ENCODE results near the gene SLC16A12.

Gene SLC16A12

DNA sequence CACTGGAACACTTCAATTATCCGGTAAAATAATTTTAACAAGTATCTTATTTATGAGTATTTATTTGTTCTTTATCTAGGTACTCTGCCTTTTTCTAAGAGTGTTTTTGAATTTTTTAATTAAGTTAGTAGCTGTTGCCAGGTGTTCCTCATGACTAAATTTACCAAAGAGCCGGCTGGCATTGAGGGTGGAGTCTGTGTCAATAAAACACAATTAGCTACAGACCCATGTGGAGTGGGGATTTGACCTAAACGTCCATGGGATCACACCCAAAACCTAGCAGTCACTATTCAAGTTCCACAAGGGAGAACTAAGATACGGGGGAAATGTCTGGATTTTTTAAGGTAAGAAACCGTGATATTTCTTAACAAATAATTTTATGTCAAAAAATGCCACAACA, 9.8 kb downstream of the SLC16A12 start:
- H3K27ac ChIP-seq (ENCODE audit: low read depth, low read length), result no peak overlapping the region
- H3K4me1 ChIP-seq (ENCODE audit: control insufficient read depth, insufficient read depth, low read length), result no peaks in the 10 kb centered on the region
- no peak overlapping the region for H3K4me3 ChIP-seq (ENCODE audit: low read depth, low read length)
- H3K9me3 ChIP-seq (ENCODE audit: control insufficient read depth, insufficient read depth, low read depth, low read length), result no peaks in the 10 kb centered on the region
- no peaks in the 10 kb centered on the region for H3K36me3 ChIP-seq (ENCODE audit: control insufficient read depth, insufficient read depth, low read length)
- H3K27me3 ChIP-seq (ENCODE audit: control insufficient read depth, insufficient read depth, low read length), result no peaks in the 10 kb centered on the region
- H3K9ac ChIP-seq (ENCODE audit: low read length), result no peak overlapping the region

- H3K4me1 ChIP-seq (ENCODE audit: control insufficient read depth, insufficient read depth, low read length), result no peaks in the 10 kb centered on the region
- H3K27ac ChIP-seq (ENCODE audit: low read depth, low read length), result no peak overlapping the region
- no peak overlapping the region for H3K9ac ChIP-seq (ENCODE audit: low read length)
- H3K9me3 ChIP-seq (ENCODE audit: control insufficient read depth, insufficient read depth, low read depth, low read length), result no peaks in the 10 kb centered on the region
- H3K36me3 ChIP-seq (ENCODE audit: control insufficient read depth, insufficient read depth, low read length), result no peaks in the 10 kb centered on the region
- no peak overlapping the region for H3K4me3 ChIP-seq (ENCODE audit: low read depth, low read length)
- H3K27me3 ChIP-seq (ENCODE audit: control insufficient read depth, insufficient read depth, low read length), result no peaks in the 10 kb centered on the region
Measured at GRCh38 chr10:89524279-89524678, 11.1 kb downstream of the SLC16A12 start.

GRCh38 chr10:89523274-89523673, 12.1 kb downstream of the SLC16A12 start:
- no peaks in the 10 kb centered on the region for H3K27me3 ChIP-seq (ENCODE audit: control insufficient read depth, insufficient read depth, low read length)
- no peaks in the 10 kb centered on the region for H3K36me3 ChIP-seq (ENCODE audit: control insufficient read depth, insufficient read depth, low read length)
- H3K4me3 ChIP-seq (ENCODE audit: low read depth, low read length), result no peak overlapping the region
- no peak overlapping the region for H3K27ac ChIP-seq (ENCODE audit: low read depth, low read length)
- no peaks in the 10 kb centered on the region for H3K4me1 ChIP-seq (ENCODE audit: control insufficient read depth, insufficient read depth, low read length)
- no peak overlapping the region for H3K9ac ChIP-seq (ENCODE audit: low read length)
- H3K9me3 ChIP-seq (ENCODE audit: control insufficient read depth, insufficient read depth, low read depth, low read length), result no peaks in the 10 kb centered on the region

DNA sequence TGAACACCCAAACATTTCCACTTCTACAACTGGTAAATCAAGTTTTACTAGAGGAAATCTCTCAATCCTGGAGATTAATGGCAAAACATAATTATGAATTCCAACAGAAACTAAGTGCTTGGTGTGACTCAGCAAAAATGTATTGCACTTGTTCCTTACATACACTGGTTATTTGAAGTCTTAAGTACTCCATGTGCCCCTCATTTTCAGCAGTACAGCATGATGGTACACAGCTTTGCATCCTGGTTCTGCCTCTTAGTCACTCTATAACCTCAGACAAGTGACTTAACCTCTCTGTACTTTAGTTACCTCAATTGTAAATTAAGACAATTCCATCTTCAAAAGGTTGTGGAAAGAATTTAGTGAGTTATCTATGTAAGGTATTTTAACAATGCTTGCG, 12.9 kb downstream of the SLC16A12 start:
- Histone ChIP-seq H3K27me3 (ENCODE audit: control insufficient read depth, insufficient read depth, low read length) (no peaks in the 10 kb centered on the region), H3K36me3 (ENCODE audit: control insufficient read depth, insufficient read depth, low read length) (no peaks in the 10 kb centered on the region), H3K9me3 (ENCODE audit: control insufficient read depth, insufficient read depth, low read depth, low read length) (no peaks in the 10 kb centered on the region), H3K4me1 (ENCODE audit: control insufficient read depth, insufficient read depth, low read length) (no peaks in the 10 kb centered on the region), H3K27ac (ENCODE audit: low read depth, low read length) (no peak overlapping the region), H3K4me3 (ENCODE audit: low read depth, low read length) (no peak overlapping the region), H3K9ac (ENCODE audit: low read length) (no peak overlapping the region)

- H3K27ac ChIP-seq (ENCODE audit: low read depth, low read length), result no peak overlapping the region
- H3K9me3 ChIP-seq (ENCODE audit: control insufficient read depth, insufficient read depth, low read depth, low read length), result no peaks in the 10 kb centered on the region
- no peaks in the 10 kb centered on the region for H3K27me3 ChIP-seq (ENCODE audit: control insufficient read depth, insufficient read depth, low read length)
- H3K9ac ChIP-seq (ENCODE audit: low read length), result no peak overlapping the region
- H3K4me3 ChIP-seq (ENCODE audit: low read depth, low read length), result no peak overlapping the region
- peaks cover 1% of the 10 kb centered on the region; the same call in 1 of the 2 replicates for H3K4me1 ChIP-seq (ENCODE audit: control insufficient read depth, insufficient read depth, low read length)
- H3K36me3 ChIP-seq (ENCODE audit: control insufficient read depth, insufficient read depth, low read length), result no peaks in the 10 kb centered on the region
Measured at GRCh38 chr10:89521368-89521767, 14.0 kb downstream of the SLC16A12 start.

DNA sequence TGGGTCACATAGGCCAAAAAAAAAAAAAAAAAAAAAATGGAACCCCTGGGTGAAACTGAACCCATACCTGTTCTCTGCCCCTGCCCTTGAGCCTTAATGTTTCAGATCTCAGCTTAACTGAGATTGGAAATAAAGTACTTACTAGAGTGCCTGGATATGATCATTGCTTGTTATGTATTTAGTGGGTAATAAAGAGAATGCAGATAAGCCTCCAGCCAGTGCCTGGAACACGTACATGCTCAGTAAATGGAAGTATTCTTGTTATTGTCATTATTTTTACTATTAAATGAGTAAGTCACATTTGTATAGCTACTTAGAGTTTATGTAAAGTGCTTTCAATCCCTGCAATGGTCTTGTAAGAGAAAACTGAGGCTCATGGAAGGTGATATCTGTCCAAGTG, 14.7 kb downstream of the SLC16A12 start:
- no peaks in the 10 kb centered on the region for H3K27me3 ChIP-seq (ENCODE audit: control insufficient read depth, insufficient read depth, low read length)
- H3K4me3 ChIP-seq (ENCODE audit: low read depth, low read length), result no peak overlapping the region
- no peak overlapping the region for H3K9ac ChIP-seq (ENCODE audit: low read length)
- H3K27ac ChIP-seq (ENCODE audit: low read depth, low read length), result no peak overlapping the region
- peaks cover 8% of the 10 kb centered on the region for H3K4me1 ChIP-seq (ENCODE audit: control insufficient read depth, insufficient read depth, low read length)
- H3K36me3 ChIP-seq (ENCODE audit: control insufficient read depth, insufficient read depth, low read length), result no peaks in the 10 kb centered on the region
- H3K9me3 ChIP-seq (ENCODE audit: control insufficient read depth, insufficient read depth, low read depth, low read length), result no peaks in the 10 kb centered on the region

DNA sequence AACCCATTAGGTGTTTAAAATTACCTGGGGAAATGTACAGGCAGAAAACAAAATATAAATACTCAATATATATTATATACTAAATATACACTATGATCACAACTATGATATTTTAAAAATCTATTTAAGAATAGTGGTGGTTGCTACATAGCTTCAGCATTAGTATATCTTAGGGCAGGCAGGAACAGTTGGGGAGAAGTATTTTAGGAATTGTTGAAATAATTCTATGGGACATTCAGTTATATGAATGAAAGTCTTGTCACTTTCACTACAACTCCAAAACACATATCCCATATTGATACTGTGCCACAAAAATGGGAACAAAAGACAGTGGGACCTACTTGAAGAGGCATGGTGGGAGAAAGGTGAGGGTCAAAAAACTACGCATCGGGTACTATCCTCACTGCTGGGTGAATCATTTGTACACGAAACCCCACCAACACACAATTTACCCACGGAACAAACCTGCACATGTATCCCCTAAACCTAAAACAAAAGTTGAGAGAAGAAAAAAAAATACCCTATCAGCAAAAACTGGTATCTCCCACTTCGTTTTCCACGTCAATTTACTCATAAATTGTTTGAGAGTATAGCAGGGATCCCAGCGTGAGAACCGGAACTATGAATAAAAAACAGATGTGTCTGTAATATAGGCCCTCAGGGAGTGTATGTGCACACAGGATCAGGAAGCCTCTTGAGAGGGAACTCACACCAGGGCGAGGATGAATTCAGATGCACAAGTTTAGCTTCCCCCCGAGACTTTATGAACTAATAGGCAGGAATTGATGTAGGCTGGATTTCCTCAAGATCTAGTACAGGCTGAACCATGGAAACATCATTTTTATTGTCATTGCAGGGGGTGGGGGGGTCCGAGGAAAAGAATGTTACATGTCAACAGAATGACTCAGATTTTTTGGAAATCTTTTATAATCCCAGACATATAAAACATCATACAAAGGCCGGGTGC, 16.2 kb downstream of the SLC16A12 start:
- peaks cover 15% of the 10 kb centered on the region for H3K4me1 ChIP-seq (ENCODE audit: control insufficient read depth, insufficient read depth, low read length)
- no peak overlapping the region for H3K4me3 ChIP-seq (ENCODE audit: low read depth, low read length)
- no peak overlapping the region for H3K27ac ChIP-seq (ENCODE audit: low read depth, low read length)
- H3K27me3 ChIP-seq (ENCODE audit: control insufficient read depth, insufficient read depth, low read length), result no peaks in the 10 kb centered on the region
- H3K9ac ChIP-seq (ENCODE audit: low read length), result no peak overlapping the region
- H3K9me3 ChIP-seq (ENCODE audit: control insufficient read depth, insufficient read depth, low read depth, low read length), result no peaks in the 10 kb centered on the region
- no peaks in the 10 kb centered on the region for H3K36me3 ChIP-seq (ENCODE audit: control insufficient read depth, insufficient read depth, low read length)

DNA sequence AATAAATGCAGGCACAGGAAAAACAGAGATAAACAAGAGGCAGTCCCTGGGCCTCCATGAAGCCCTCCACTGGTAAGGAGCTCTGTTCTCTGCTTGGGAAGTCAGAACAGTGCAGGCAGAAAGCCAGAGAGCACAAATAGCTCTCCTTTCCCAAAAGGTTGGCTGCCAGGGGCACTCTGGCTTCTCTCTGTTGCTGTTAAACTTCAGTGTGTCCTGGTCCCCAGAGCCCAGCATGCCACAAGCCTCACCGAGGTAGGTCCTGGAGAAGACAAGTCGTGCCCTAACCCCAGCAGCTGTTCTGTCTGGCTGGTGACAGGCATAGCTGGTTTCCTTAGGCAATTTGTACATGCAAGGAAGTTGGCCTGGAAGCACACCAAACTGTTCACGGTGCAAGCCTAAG, 17.3 kb downstream of the SLC16A12 start:
- Histone ChIP-seq H3K27me3 (ENCODE audit: control insufficient read depth, insufficient read depth, low read length) (no peaks in the 10 kb centered on the region), H3K27ac (ENCODE audit: low read depth, low read length) (no peak overlapping the region), H3K4me1 (ENCODE audit: control insufficient read depth, insufficient read depth, low read length) (peaks cover 15% of the 10 kb centered on the region), H3K9ac (ENCODE audit: low read length) (no peak overlapping the region), H3K4me3 (ENCODE audit: low read depth, low read length) (no peak overlapping the region), H3K36me3 (ENCODE audit: control insufficient read depth, insufficient read depth, low read length) (no peaks in the 10 kb centered on the region), H3K9me3 (ENCODE audit: control insufficient read depth, insufficient read depth, low read depth, low read length) (no peaks in the 10 kb centered on the region)

- Histone ChIP-seq H3K27me3 (ENCODE audit: control insufficient read depth, insufficient read depth, low read length) (no peaks in the 10 kb centered on the region), H3K9me3 (ENCODE audit: control insufficient read depth, insufficient read depth, low read depth, low read length) (no peaks in the 10 kb centered on the region), H3K27ac (ENCODE audit: low read depth, low read length) (no peak overlapping the region), H3K4me1 (ENCODE audit: control insufficient read depth, insufficient read depth, low read length) (peaks cover 15% of the 10 kb centered on the region), H3K9ac (ENCODE audit: low read length) (no peak overlapping the region), H3K36me3 (ENCODE audit: control insufficient read depth, insufficient read depth, low read length) (no peaks in the 10 kb centered on the region), H3K4me3 (ENCODE audit: low read depth, low read length) (no peak overlapping the region)
Measured at GRCh38 chr10:89516149-89516832, 19.1 kb downstream of the SLC16A12 start.

- Histone ChIP-seq H3K36me3 (ENCODE audit: control insufficient read depth, insufficient read depth, low read length) (no peaks in the 10 kb centered on the region), H3K9me3 (ENCODE audit: control insufficient read depth, insufficient read depth, low read depth, low read length) (no peaks in the 10 kb centered on the region), H3K9ac (ENCODE audit: low read length) (no peak overlapping the region), H3K4me3 (ENCODE audit: low read depth, low read length) (no peak overlapping the region), H3K27ac (ENCODE audit: low read depth, low read length) (no peak overlapping the region), H3K27me3 (ENCODE audit: control insufficient read depth, insufficient read depth, low read length) (no peaks in the 10 kb centered on the region), H3K4me1 (ENCODE audit: control insufficient read depth, insufficient read depth, low read length) (peaks cover 15% of the 10 kb centered on the region)
Measured at GRCh38 chr10:89515031-89515841, 20.2 kb downstream of the SLC16A12 start.

Data from HUES6 (cell line).